Measurements from ENCODE around the gene CUL4A. TPM values are rescaled to one million over a fixed set of nuclear protein-coding genes. Genes with fewer than 3 reads are reported as not detected.
"Not testable (repeated sequence)": the region's sequence is repeated elsewhere in the genome, so short reads cannot be mapped to it uniquely, and the experiment has no call there.

The CUL4A gene
- total RNA-seq, 4 donors from 2014 or later, result 95.6 to 221 (median 119) TPM

- TF ChIP-seq POLR2AphosphoS5 (IDR thresholded peaks at IDR 0.05) (no peak), EP300 (IDR thresholded peaks at IDR 0.05) (no peak), POLR2A (IDR thresholded peaks at IDR 0.05) (no peak), CTCF (IDR thresholded peaks at IDR 0.05) (no peak)
- Histone ChIP-seq H3K27ac (no peak overlapping the region), H3K9me3 (no peaks in the 10 kb centered on the region), H3K4me1 (no peaks in the 10 kb centered on the region), H3K27me3 (no peaks in the 10 kb centered on the region), H3K36me3 (peaks cover 96% of the 10 kb centered on the region), H3K4me3 (no peak overlapping the region)
- WGBS, result 85% methylated on average over 11 of the region's 11 CpGs
- peak; percentile 35 to 61 for DNase-seq (ENCODE audit: low spot score in 2 of 2)
Measured at GRCh38 chr13:113252516-113253095, 43.2 kb downstream of the CUL4A start.

DNA sequence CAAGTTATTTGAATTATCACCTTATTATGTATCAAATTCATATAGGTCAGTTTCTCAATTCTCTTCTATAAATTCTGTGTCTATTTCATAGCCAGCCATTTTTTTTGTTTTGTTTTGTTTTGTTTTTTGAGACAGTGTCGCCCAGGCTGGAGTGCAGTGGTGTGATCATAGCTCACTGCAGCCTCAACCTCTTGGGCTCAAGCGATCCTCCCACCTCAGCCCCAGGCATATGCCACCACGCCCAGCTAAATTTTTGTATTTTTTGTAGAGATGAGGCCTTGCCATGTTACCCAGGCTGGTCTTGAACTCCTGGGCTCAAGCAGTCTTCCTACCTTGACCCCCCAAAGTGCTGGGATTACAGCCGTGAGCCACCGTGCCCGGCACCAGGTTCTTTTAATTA, 48.5 kb downstream of the CUL4A start:
- not testable (repeated sequence) for H3K27ac ChIP-seq, H3K9me3 ChIP-seq, H3K4me3 ChIP-seq, H3K27me3 ChIP-seq, H3K4me1 ChIP-seq
- H3K36me3 ChIP-seq, result peaks cover 91% of the 10 kb centered on the region
- peak in 1 of 2 donors; percentile 4 for DNase-seq (ENCODE audit: low spot score in 2 of 2)
- WGBS, result 95% methylated on average over 6 of the region's 6 CpGs

DNA sequence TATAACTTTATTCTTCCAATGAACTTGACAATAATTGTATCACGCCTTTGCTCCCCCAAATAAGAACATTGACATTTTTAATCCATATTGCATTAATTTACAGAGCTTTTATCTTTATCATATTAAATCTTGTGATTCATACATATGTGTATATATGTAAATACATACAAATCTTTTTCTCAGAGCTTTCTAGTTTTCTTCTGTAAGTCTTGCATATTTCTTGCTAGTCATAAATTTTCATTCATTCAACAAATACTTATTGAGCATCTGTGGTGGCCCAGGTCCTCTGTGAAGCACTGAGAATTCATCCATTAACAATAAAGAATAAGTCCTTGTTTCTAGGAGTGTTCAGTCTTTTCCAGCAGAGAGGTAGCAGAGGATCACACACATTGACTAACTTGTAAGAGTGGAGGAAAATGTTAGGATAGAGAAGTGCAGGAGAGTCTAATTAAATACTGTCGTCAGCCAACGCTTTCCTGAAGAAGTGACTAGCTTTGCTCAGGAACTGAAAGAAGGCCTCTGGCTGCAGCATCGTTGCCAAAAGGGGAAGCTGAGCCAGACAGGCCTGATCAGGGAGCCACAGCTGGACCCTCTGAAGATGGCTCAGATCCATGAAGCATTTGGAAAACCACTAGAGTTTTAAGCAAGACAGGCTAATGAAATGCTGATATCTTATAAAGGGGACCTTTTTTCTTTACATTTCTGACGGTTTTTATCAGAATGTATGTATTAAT, 49.1 kb downstream of the CUL4A start:
- no peaks in the 10 kb centered on the region for H3K27me3 ChIP-seq
- no peak for TF ChIP-seq EP300 (IDR thresholded peaks at IDR 0.05)
- no peak for TF ChIP-seq POLR2A (IDR thresholded peaks at IDR 0.05)
- no peak for TF ChIP-seq CTCF (IDR thresholded peaks at IDR 0.05)
- 87% methylated on average over 5 of the region's 5 CpGs for WGBS
- H3K36me3 ChIP-seq, result peaks cover 86% of the 10 kb centered on the region
- no peaks in the 10 kb centered on the region for H3K9me3 ChIP-seq
- peak in 1 of 2 donors; percentile 7 for DNase-seq (ENCODE audit: low spot score in 2 of 2)
- no peaks in the 10 kb centered on the region for H3K4me1 ChIP-seq
- no peak overlapping the region for H3K27ac ChIP-seq
- no peak overlapping the region for H3K4me3 ChIP-seq

GRCh38 chr13:113260996-113261395, 51.6 kb downstream of the CUL4A start:
- no peak for TF ChIP-seq POLR2A (IDR thresholded peaks at IDR 0.05)
- TF ChIP-seq CTCF (IDR thresholded peaks at IDR 0.05), result no peak
- Histone ChIP-seq H3K4me1 (no peaks in the 10 kb centered on the region), H3K4me3 (no peak overlapping the region), H3K36me3 (peaks cover 78% of the 10 kb centered on the region), H3K9me3 (no peaks in the 10 kb centered on the region), H3K27ac (no peak overlapping the region), H3K27me3 (no peaks in the 10 kb centered on the region)
- WGBS, result 93% methylated on average over 13 of the region's 13 CpGs
- DNase-seq (ENCODE audit: low spot score in 2 of 2), result peak in 1 of 2 donors; percentile 29

DNA sequence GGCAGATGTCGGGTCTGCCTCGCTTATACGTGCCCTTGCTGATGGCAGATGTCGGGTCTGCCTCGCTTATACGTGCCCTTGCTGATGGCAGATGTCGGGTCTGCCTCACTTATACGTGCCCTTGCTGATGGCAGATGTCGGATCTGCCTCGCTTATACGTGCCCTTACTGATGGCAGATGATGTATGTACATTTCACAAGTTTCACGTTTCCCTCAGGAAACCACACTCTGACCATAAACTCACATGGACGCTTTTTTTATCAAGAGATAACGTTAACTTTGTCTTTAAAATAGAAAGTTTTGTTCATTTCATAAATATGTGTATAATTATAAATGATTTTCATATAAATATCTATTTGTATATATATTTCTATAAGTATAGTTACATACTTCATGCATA, 53.6 kb downstream of the CUL4A start:
- not testable (repeated sequence) for H3K4me3 ChIP-seq, H3K4me1 ChIP-seq, H3K9me3 ChIP-seq, H3K27ac ChIP-seq, H3K27me3 ChIP-seq
- peaks cover 61% of the 10 kb centered on the region for H3K36me3 ChIP-seq
- DNase-seq (ENCODE audit: low spot score in 2 of 2), result peak in 1 of 2 donors; percentile 6
- WGBS, result 80% methylated on average over 11 of the region's 14 CpGs

- peaks cover 24% of the 10 kb centered on the region for H3K36me3 ChIP-seq
- 91% methylated on average over 20 of the region's 20 CpGs for WGBS
- no peaks in the 10 kb centered on the region for H3K4me1 ChIP-seq
- no peak overlapping the region for H3K27ac ChIP-seq
- H3K9me3 ChIP-seq, result no peaks in the 10 kb centered on the region
- no peak for TF ChIP-seq EP300 (IDR thresholded peaks at IDR 0.05)
- no peak for TF ChIP-seq POLR2A (IDR thresholded peaks at IDR 0.05)
- no peak for TF ChIP-seq CTCF (IDR thresholded peaks at IDR 0.05)
- TF ChIP-seq POLR2AphosphoS5 (IDR thresholded peaks at IDR 0.05), result no peak
- no peaks in the 10 kb centered on the region for H3K27me3 ChIP-seq
- no peak overlapping the region for H3K4me3 ChIP-seq
- DNase-seq (ENCODE audit: low spot score in 2 of 2), result peak in 1 of 2 donors; percentile 46
Measured at GRCh38 chr13:113267642-113268405, 58.4 kb downstream of the CUL4A start.
